Measurements from ENCODE around the gene SEMA7A.

DNA sequence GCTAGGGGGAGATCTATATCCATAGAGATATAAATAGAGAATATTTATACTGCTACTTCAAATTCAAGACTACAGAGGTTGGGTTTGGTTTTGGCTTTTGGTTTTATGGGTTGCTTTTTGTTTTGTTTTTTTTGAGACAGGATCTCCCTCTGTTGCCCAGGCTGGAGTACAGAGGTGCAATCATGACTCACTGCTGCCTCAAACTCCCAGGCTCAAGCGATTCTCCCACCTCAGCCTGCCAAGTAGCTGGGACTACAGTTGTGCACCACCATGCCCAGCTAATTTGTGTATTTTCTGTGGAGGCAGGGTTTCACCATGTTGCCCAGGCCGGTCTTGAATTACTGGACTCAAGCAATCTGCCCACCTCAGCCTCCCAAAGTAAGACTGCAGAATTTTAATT lies 31.1 kb upstream of the SEMA7A start:
- TF ChIP-seq, protein P1, sequence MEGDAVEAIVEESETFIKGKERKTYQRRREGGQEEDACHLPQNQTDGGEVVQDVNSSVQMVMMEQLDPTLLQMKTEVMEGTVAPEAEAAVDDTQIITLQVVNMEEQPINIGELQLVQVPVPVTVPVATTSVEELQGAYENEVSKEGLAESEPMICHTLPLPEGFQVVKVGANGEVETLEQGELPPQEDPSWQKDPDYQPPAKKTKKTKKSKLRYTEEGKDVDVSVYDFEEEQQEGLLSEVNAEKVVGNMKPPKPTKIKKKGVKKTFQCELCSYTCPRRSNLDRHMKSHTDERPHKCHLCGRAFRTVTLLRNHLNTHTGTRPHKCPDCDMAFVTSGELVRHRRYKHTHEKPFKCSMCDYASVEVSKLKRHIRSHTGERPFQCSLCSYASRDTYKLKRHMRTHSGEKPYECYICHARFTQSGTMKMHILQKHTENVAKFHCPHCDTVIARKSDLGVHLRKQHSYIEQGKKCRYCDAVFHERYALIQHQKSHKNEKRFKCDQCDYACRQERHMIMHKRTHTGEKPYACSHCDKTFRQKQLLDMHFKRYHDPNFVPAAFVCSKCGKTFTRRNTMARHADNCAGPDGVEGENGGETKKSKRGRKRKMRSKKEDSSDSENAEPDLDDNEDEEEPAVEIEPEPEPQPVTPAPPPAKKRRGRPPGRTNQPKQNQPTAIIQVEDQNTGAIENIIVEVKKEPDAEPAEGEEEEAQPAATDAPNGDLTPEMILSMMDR (IDR thresholded peaks at IDR 0.05; ENCODE audit: insufficient read depth, low read length, poor library complexity, severe bottlenecking) = no peak
- no peak for TF ChIP-seq EZH2phosphoT487 (conservative IDR thresholded peaks at IDR 0.05; ENCODE audit: low read length)
